ENCODE data around the gene CYP4F22.

Gene CYP4F22

DNA sequence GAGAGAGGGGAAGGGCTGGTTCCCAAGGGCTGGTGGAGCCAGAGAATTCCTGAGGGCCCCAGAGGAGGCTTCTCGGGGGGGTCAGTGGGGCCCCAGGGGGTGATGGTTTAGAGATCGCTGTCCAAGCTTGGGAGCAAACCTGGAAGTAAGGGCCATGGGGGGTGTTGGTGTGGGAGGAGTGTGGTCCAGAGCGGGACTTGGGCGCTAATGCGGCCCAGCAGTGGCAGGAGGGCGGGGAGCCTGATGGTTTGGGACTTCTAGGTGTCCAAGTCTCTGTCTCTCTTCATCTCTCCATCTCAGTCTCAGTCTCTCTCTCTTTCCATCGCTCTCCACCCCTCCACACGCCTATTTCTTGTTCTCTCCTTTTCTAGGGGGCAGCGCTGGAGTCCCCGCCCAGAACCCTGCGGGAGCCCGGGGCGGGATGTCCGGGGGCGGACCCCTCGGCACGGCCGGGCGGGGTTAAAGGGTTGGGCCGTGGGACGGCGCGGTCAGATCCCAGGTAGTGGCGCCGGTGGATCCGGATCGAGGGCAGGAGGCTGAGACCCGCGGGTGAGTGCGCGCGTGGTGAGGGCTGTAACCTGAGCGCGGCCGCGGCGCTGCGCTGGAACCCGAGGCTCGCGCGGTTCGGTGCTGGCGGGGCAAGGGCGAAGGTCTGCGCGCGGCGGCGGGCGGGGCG lies at the start of gene CYP4F22:
Gene CYP4F22, plus strand, starts transcription at position 491 of the 676 bp plus-strand sequence. CDS start 16,812 bp downstream, outside the sequence.
- TF ChIP-seq, protein P1, sequence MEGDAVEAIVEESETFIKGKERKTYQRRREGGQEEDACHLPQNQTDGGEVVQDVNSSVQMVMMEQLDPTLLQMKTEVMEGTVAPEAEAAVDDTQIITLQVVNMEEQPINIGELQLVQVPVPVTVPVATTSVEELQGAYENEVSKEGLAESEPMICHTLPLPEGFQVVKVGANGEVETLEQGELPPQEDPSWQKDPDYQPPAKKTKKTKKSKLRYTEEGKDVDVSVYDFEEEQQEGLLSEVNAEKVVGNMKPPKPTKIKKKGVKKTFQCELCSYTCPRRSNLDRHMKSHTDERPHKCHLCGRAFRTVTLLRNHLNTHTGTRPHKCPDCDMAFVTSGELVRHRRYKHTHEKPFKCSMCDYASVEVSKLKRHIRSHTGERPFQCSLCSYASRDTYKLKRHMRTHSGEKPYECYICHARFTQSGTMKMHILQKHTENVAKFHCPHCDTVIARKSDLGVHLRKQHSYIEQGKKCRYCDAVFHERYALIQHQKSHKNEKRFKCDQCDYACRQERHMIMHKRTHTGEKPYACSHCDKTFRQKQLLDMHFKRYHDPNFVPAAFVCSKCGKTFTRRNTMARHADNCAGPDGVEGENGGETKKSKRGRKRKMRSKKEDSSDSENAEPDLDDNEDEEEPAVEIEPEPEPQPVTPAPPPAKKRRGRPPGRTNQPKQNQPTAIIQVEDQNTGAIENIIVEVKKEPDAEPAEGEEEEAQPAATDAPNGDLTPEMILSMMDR (conservative IDR thresholded peaks at IDR 0.05; ENCODE audit: low read depth), result no peak
- CTCF ChIA-PET, result no interaction called here
- no peak within 1 kb of the TSS for H3K27ac ChIP-seq
- POLR2A ChIA-PET (ENCODE audit: low non-redundant PET), result no interaction called here
- DNase-seq (ENCODE audit: low spot score), result no peak

DNA sequence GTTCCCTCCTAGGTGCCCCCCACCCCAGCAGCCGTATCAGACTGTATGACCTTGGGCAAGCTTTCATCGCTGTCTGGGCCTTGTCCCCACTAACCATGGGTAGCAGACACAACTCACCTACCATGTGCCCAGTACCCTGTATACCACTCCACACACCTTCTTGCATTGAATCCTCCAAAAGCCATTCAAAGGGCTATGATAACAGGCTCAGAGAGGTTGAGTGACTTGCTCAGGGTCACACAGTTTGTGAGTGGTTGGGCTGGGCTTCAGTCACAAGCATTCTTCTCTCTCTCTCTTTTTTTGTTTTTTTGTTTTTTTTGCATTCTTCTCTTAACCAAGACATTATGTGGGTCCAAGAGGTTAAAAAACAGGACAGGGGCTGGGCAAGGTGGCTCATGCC lies 46.6 kb upstream of the CYP4F22 start:
- ChIA-PET POLR2A (ENCODE audit: low non-redundant PET) (no interaction called here), CTCF (no interaction called here)
- no peak for DNase-seq (ENCODE audit: low spot score)
- TF ChIP-seq, protein P1 (conservative IDR thresholded peaks at IDR 0.05; ENCODE audit: low read depth), result no peak
- no peak overlapping the region for H3K27ac ChIP-seq

DNA sequence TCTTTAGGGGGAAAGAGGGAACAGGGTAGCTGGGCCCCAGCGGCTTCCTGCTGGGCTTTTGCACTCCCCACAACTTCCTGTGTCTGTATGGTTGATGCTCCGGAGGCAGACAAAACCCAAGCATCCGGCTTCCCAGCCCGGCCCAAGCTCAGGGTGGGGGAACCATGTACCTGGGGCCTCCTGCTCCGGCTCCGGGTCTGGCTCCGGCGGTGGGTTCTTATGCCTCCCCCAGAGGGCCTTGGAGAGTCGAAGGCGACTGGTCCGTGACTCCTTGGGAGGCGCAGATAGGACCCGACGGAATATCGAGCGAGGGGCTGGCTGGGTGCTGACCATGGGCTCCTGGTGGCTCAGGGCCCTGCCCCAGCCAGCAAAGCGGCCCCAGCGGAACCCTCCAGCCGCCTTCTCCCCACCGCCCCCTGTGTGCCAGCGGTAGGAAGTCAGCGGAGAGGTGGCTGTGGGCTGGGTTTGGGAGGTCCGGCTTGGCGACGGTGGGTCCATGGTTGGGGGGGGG lies 44.4 kb upstream of the CYP4F22 start:
- H3K27ac ChIP-seq, result no peak overlapping the region
- POLR2A ChIA-PET (ENCODE audit: low non-redundant PET), result no interaction called here
- CTCF ChIA-PET, result no interaction called here
- TF ChIP-seq, protein P1 (conservative IDR thresholded peaks at IDR 0.05; ENCODE audit: low read depth), result no peak
- DNase-seq (ENCODE audit: low spot score), result no peak

DNA sequence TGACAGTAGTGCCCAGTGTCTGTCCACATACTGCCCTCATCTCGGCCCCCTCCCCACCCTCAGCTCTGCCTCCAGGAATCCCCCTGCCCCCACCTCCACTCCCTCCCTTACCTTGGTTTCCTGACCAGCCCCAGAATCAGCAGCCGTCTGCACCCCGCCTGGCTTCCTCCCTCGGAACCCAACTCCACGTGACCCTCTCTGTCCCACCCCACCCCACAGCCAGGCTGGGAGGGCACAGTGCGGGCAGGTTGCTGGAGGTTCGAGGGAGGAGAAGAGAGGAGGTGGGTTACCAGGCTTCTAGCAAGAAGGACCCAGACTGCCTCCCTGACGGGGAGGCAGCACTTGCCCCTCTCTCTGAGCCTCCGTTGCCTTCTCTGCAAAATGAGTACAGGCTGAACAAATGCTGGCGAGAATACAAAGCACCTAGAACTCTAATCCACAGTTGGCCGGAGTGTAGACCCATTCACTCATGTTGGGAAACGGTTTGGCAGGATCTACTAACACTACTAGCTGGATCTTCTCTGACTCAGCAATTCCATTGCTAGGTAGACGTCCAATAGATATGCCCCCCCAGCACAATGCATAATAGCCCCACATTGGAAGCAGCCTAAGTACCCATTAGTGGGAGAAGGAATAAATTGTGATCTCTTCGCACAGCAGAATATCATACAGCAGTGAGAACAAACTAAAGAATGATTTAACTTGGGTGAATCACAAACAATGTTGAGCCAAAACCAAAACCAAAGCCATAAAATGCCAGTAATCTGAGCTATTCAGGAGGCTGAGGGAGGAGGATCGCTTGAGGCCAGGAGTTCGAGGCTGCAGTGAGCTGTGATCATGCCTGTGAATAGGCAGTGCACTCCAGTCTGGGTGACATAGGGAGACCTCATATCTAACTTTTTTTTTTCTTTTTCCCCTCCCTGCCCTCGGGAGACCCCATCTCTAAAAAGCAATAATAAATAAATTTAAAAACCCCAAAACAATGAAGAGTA lies 43.6 kb upstream of the CYP4F22 start, which contains the start of gene RASAL3:
Gene RASAL3, minus strand, starts transcription at position 151 of the 992 bp plus-strand sequence. CDS start 186 bp downstream, outside the sequence.
- DNase-seq (ENCODE audit: low spot score), result no peak
- ChIA-PET CTCF (no interaction called here), POLR2A (ENCODE audit: low non-redundant PET) (no interaction called here)

DNA sequence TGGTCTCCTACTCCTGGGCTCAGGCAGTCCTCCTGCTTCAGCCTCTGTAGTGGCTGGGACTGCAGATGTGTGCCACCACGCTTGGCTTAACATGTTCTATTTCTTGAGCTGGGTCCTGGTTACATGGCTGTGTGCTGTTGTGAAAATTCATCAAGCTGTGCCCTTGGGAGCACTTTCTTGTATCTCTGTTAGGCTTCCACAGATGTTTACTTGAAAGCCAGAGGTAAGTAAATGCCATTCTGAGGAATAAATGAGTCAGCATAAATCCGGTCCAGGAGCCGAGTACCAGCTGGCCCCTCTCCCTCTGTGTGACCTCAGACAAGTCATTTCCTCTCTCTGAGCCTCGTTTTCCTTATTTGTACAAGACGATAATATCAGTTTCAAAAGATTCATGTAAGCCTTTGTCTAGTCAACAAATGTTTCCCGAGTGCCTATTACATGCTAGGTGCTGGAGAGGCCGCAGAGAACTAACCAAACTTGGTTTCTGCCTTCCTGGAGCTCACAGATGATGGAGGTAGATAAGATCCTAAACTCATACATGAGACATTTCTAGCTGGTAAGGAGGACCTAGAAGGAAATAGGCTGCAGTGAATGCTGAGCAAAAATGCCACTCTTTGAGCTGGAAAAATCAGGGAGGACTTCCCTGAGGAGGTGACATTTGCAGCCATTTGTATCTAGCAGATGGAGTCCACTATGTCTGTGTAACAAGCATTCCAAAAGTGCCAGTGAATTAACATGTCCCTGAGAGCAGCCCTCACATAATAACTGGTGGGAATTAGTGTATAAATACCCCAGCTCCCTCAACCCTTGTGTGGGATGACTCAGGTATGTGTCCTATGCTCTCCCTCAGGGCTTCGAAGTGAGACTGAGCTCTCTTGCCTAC lies 41.2 kb upstream of the CYP4F22 start:
- TF ChIP-seq, protein P1 (conservative IDR thresholded peaks at IDR 0.05; ENCODE audit: low read depth), result no peak
- DNase-seq (ENCODE audit: low spot score), result no peak
- CTCF ChIA-PET, result interaction anchor here (0.7 kb wide), 1 partner anchor 14 kb away, joined by 3 read pairs; no protein-coding TSS in a partner anchor
- no peak overlapping the region for H3K27ac ChIP-seq
- POLR2A ChIA-PET (ENCODE audit: low non-redundant PET), result no interaction called here

More for the DNA sequence above, 43.6 kb upstream of the CYP4F22 start, which contains the start of gene RASAL3:
- H3K27ac ChIP-seq, result no peak within 1 kb of the TSS
- TF ChIP-seq, protein P1 (conservative IDR thresholded peaks at IDR 0.05; ENCODE audit: low read depth), result no peak

All from RWPE1 (cell line).